Esophagus squamous epithelium (tissue), 5 donors: ENCODE data around the gene GPC5. TPM values are rescaled to one million over a fixed set of nuclear protein-coding genes. Genes with fewer than 3 reads are reported as not detected.
"Not testable (repeated sequence)": the region's sequence is repeated elsewhere in the genome, so short reads cannot be mapped to it uniquely, and the experiment has no call there.

Experiments
- DNase-seq: peaks from one replicate; lab custom pipeline; 2025; lab: John Stamatoyannopoulos, UW
- H3K27ac ChIP-seq, 4 donors: fragments of 200-600 bp; sonication (generic); one replicate each; pipeline ENCODE4 v1.5.1; 2016 to 2019; ENCODE audit warnings: mild to moderate bottlenecking in 1 of 4
- H3K27me3 ChIP-seq, 4 donors: fragments of 200-600 bp; sonication (generic); 1 replicate in 3 of 4; 2 replicates in 1 of 4; pipeline versions ENCODE4 v1.5.1 to v1.6.0; 2017 to 2021; ENCODE audit warnings: antibody characterized with exemption in 1 of 4
- H3K36me3 ChIP-seq, 3 donors: fragments of 200-600 bp; sonication (generic); one replicate each; pipeline ENCODE4 v1.5.1; 2016 to 2019
- H3K4me1 ChIP-seq, 3 donors: fragments of 200-600 bp; sonication (generic); one replicate each; pipeline ENCODE4 v1.5.1; 2017 to 2019
- H3K4me3 ChIP-seq, 4 donors: fragments of 200-600 bp; sonication (generic); 1 replicate in 3 of 4; 2 replicates in 1 of 4; pipeline ENCODE4 v1.5.1; 2016 to 2019; ENCODE audit warnings: mild to moderate bottlenecking in 2 of 4, moderate library complexity in 1 of 4
- H3K9me3 ChIP-seq, 3 donors: fragments of 200-600 bp; sonication (generic); one replicate each; pipeline ENCODE4 v1.5.1; 2016 to 2019
- POLR2A ChIP-seq, 4 donors: fragments of 450-650 bp; IDR thresholded peaks; one replicate each; pipeline ENCODE4 v1.6.1; 2017; ENCODE audit warnings: antibody characterized with exemption in 4 of 4, mild to moderate bottlenecking in 4 of 4, moderate library complexity in 3 of 4
- WGBS, 2 donors: methylation state at CpG; one replicate each; pipeline ENCODE4 v1.1.5; 2018; 5-methylcytosine and 5-hydroxymethylcytosine counted together
- intact Hi-C: fragments of 100-400 bp; cut with DNase I; formaldehyde crosslinking; loops from one replicate; pipeline ENCODE4 v1.15.0; 2022
- total RNA-seq, 4 donors: library from RNA; depleted of rRNA; stranded (reverse); fragments of >200 nt; gene quantifications; one replicate each; pipeline ENCODE4 v1.1.0, GENCODE V29; 2016
- TF ChIP-seq, protein P1 (sequence below), 6 experiments: fragments of 450-650 bp in 4 of 6; fragments of 200-600 bp in 2 of 6; sonication (generic) in 2 of 6; IDR thresholded peaks; one replicate each; pipeline ENCODE4 v1.5.1; 2016 to 2019; ENCODE audit warnings: antibody characterized with exemption in 6 of 6, mild to moderate bottlenecking in 4 of 6, moderate library complexity in 4 of 6
- donor health status: DM: yes; HTN: yes; CAD: no.

Gene GPC5
- total RNA-seq, 4 donors from 2014 or later: not detected

DNA sequence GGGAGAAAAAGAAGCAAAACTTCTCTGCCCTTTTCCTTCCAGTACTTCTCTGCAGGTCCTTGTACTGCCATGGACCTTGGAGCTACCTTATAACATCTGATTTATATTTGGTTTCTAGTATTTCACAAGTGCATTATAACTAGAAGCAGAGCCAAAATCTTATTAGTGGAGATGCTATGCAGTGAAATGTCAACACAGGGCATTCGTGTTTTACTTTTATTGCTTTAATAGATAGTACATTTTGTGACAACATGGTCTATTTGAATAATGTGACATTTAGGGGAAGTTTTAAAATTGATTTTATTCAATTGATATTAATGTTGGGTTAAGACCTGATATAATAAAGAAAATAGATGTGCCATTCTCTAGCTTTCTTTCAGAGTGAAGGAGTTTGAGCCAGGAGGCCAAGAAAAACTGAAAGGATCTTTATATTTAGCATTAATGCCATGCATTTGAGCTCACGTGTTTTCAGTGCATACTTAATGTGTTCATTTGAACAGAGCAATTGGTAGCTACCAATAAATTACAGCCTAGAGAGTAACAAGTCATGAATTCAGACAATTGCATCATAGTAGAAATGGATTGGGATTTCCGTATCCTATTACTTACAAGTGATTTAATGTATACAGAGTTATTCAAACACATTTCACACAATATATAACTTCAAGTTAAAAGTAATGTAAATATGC lies 863.8 kb downstream of the GPC5 start:
- no peaks in the 10 kb centered on the region for H3K27me3 ChIP-seq
- TF ChIP-seq, protein P1, sequence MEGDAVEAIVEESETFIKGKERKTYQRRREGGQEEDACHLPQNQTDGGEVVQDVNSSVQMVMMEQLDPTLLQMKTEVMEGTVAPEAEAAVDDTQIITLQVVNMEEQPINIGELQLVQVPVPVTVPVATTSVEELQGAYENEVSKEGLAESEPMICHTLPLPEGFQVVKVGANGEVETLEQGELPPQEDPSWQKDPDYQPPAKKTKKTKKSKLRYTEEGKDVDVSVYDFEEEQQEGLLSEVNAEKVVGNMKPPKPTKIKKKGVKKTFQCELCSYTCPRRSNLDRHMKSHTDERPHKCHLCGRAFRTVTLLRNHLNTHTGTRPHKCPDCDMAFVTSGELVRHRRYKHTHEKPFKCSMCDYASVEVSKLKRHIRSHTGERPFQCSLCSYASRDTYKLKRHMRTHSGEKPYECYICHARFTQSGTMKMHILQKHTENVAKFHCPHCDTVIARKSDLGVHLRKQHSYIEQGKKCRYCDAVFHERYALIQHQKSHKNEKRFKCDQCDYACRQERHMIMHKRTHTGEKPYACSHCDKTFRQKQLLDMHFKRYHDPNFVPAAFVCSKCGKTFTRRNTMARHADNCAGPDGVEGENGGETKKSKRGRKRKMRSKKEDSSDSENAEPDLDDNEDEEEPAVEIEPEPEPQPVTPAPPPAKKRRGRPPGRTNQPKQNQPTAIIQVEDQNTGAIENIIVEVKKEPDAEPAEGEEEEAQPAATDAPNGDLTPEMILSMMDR (IDR thresholded peaks at IDR 0.05): no peak
- TF ChIP-seq POLR2A (IDR thresholded peaks at IDR 0.05): no peak
- H3K9me3 ChIP-seq: no peaks in the 10 kb centered on the region
- H3K36me3 ChIP-seq: no peaks in the 10 kb centered on the region
- no peak overlapping the region for H3K27ac ChIP-seq
- no peak for DNase-seq
- intact Hi-C loops: no loop called here
- H3K4me3 ChIP-seq: no peak overlapping the region
- H3K4me1 ChIP-seq: no peaks in the 10 kb centered on the region
- 46 to 51% methylated on average over 3 of the region's 3 CpGs for WGBS, 2 donors

- whole genome bisulfite sequencing, 2 donors: 83 to 86% methylated on average over 1 of the region's 1 CpG
- no peak overlapping the region for H3K27ac ChIP-seq
- no peak overlapping the region for H3K4me3 ChIP-seq
- no peaks in the 10 kb centered on the region for H3K36me3 ChIP-seq
- intact Hi-C loops: no loop called here
- no peaks in the 10 kb centered on the region for H3K9me3 ChIP-seq
- DNase-seq: no peak
- H3K4me1 ChIP-seq: no peaks in the 10 kb centered on the region
- no peak for TF ChIP-seq POLR2A (IDR thresholded peaks at IDR 0.05)
- TF ChIP-seq, protein P1 (IDR thresholded peaks at IDR 0.05): no peak
- H3K27me3 ChIP-seq: no peaks in the 10 kb centered on the region
These were observed 867.0 kb downstream of the GPC5 start for GRCh38 chr13:92265408-92265807.

DNA sequence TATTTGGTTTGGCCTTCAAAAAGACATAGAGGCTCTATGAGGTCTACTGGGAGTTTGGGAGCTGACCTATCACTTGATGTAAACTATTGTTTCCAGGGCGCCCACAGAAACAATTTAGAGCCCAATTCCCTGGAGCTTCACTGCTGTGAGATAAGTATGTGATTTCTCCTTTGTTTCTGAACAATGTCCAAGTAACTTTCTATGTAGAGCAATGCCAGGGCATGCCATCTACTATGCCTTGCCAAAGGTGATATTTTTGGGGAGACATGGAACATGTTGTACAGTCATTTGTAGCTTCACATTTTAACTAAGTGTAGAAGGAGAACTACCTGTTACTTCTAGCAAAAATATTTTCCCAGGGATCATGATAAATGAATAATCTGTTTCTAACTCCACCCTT lies 872.6 kb downstream of the GPC5 start:
- 50 to 60% methylated on average over 1 of the region's 1 CpG for WGBS, 2 donors
- DNase-seq: no peak

DNA sequence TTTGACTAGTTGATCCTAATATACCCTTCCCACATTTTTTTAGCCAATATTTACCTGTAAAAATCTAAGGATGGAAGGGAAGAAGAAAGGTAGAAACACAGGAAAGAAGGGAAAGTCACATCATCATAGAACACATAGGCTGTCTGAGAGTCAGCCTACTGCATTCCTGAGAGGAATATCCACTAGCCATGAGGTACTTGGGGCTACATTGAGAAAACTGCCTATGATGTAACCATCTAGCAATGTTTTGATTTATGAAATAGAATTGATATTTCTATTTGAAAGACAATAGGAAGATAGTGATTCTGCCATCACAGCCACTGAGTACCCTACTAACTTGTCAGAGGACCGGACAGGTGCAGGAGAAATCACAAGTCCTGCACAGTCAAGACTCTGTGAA lies 873.8 kb downstream of the GPC5 start:
- Histone ChIP-seq H3K4me1 (no peaks in the 10 kb centered on the region), H3K27ac (no peak overlapping the region), H3K9me3 (no peaks in the 10 kb centered on the region), H3K36me3 (no peaks in the 10 kb centered on the region), H3K27me3 (no peaks in the 10 kb centered on the region), H3K4me3 (no peak overlapping the region)
- 64 to 83% methylated on average over 1 of the region's 1 CpG for WGBS, 2 donors
- TF ChIP-seq, protein P1 (IDR thresholded peaks at IDR 0.05): no peak
- no peak for TF ChIP-seq POLR2A (IDR thresholded peaks at IDR 0.05)
- intact Hi-C loops: no loop called here
- DNase-seq: no peak

More for the DNA sequence above, 872.6 kb downstream of the GPC5 start:
- Histone ChIP-seq H3K36me3 (no peaks in the 10 kb centered on the region), H3K4me1 (no peaks in the 10 kb centered on the region), H3K27me3 (no peaks in the 10 kb centered on the region), H3K27ac (no peak overlapping the region), H3K9me3 (no peaks in the 10 kb centered on the region), H3K4me3 (no peak overlapping the region)
- TF ChIP-seq POLR2A (IDR thresholded peaks at IDR 0.05): no peak
- TF ChIP-seq, protein P1 (IDR thresholded peaks at IDR 0.05): no peak
- intact Hi-C loops: no loop called here

DNA sequence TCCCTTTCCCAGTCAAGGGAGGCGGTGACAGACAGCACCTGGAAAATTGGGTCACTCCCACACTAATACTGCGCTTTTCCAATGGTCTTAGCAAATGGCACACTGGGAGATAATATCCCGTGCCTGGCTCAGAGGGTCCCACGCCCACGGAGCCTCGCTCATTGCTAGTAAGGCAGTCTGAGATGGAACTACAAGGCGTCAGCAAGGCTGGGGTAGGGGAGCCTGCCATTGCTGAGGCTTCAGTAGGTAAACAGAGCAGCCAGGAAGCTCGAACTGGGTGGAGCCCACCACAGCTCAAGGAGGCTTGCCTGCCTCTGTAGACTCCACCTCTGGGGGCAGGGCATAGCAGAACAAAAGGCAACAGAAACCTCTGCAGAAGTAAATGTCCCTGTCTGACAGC lies 882.6 kb downstream of the GPC5 start:
- H3K36me3 ChIP-seq, H3K27ac ChIP-seq, H3K4me3 ChIP-seq, H3K4me1 ChIP-seq, H3K27me3 ChIP-seq, intact Hi-C loops, DNase-seq: not testable (repeated sequence)
- peaks cover 0 to 14% (median 5%) of the 10 kb centered on the region in 3 donors for H3K9me3 ChIP-seq
- 54 to 70% methylated on average over 3 to 4 of the region's 8 CpGs for WGBS, 2 donors

DNA sequence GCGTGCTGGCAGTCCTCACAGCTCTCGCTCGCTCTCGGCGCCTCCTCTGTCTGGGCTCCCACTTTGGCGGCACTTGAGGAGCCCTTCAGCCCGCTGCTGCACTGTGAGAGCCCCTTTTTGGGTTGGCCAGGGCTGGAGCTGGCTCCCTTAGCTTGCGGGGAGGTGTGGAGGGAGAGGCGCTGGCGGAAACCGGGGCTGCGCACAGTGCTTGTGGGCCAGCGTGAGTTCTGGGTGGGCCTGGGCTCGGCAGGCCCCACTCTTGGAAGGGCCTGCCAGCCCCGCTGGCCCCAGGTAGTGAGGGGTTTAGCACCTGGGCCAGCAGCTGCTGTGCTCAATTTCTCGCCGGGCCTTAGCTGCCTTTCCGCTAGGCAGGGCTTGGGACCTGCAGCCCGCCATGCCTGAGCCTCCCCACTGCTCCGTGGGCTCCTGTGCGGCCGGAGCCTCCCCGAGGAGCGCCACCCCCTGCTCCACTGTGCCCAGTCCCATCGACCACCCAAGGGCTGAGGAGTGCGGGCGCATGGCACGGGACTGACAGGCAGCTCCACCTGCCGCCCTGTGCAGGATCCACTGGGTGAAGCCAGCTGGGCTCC lies 892.4 kb downstream of the GPC5 start:
- H3K4me1 ChIP-seq, H3K27me3 ChIP-seq, H3K36me3 ChIP-seq, intact Hi-C loops, H3K4me3 ChIP-seq, H3K27ac ChIP-seq, DNase-seq: not testable (repeated sequence)
- peaks cover 0 to 27% (median 0%) of the 10 kb centered on the region in 3 donors for H3K9me3 ChIP-seq
- 100% methylated on average over 1 to 4 of the region's 29 CpGs for WGBS, 2 donors

- H3K27ac ChIP-seq, H3K4me3 ChIP-seq, H3K27me3 ChIP-seq, DNase-seq, H3K36me3 ChIP-seq, H3K4me1 ChIP-seq, intact Hi-C loops: not testable (repeated sequence)
- 82 to 85% methylated on average over 5 of the region's 5 CpGs for WGBS, 2 donors
- H3K9me3 ChIP-seq: peaks cover 0 to 44% (median 0%) of the 10 kb centered on the region in 3 donors
These were observed 896.1 kb downstream of the GPC5 start for GRCh38 chr13:92294533-92294932.

DNA sequence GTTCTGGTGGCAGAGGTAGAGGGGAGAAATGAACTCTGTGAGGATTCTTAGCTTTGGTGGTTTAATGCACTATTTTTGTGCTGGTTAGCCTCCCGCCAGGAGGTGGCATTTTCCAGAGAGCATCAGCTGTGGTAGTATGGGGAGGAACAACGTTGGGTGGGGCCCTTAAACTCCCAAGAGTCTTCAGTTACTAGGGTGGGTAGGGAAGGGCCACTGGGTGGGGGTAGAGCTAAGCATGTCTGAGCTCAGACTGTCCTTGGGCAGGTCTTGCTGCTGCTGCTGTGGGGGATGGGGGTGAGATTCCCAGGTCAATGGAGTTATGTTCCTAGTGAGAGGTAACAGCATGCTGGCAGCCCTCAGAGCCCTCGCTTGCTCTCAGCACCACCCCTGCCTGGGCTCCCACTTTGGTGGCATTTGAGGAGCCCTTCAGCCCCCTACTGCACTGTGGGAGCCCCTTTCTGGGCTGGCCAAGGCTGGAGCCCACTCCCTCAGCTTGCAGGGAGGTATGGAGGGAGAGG lies 897.8 kb downstream of the GPC5 start:
- WGBS, 2 donors: 53 to 60% methylated on average over 2 of the region's 3 CpGs

More for the DNA sequence above, 897.8 kb downstream of the GPC5 start:
- H3K4me1 ChIP-seq, H3K27ac ChIP-seq, H3K36me3 ChIP-seq, DNase-seq, H3K4me3 ChIP-seq, H3K27me3 ChIP-seq, intact Hi-C loops: not testable (repeated sequence)
- H3K9me3 ChIP-seq: peaks cover 0 to 34% (median 0%) of the 10 kb centered on the region in 3 donors
